Measurements from ENCODE around the gene TOP2A. TPM values are rescaled to one million over a fixed set of nuclear protein-coding genes. Genes with fewer than 3 reads are reported as not detected.
"Not testable (repeated sequence)": the region's sequence is repeated elsewhere in the genome, so short reads cannot be mapped to it uniquely, and the experiment has no call there.

The TOP2A gene
- total RNA-seq, 1 experiment from 2014 or later, result 141 TPM

DNA sequence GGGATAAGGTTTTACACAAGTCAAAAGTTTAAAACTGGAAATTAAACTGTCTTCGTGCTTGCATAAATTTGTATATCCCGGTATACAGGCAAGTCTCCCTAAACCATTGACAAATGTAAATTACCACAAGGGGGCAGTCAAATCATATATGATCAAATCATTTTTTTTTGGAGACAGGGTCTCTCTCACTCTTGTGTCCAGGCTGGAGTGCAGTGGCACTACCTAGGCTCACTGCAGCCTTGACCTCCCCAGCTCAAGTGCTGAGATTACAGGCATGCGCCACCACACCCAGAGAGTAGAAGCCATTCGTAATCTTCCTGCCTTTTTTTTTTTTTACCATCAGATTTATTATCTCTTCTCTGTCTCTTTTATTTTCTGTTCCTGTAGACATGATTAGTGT lies 18.5 kb downstream of the TOP2A start:
- peaks cover 60% of the 10 kb centered on the region for H3K79me2 ChIP-seq (ENCODE audit: insufficient read depth, low read length)
- no peaks in the 10 kb centered on the region for H3K9me3 ChIP-seq (ENCODE audit: control insufficient read depth in 1 of 2, insufficient read depth in 1 of 2, low read depth in 1 of 2, low read length in 2 of 2)
- CTCF ChIA-PET, result interaction anchor here (1.3 kb wide), 1 partner anchor 134 kb away, joined by 4 read pairs; no protein-coding TSS in a partner anchor
- DNase-seq (ENCODE audit: low read depth, low spot score) (peak; percentile 32), ATAC-seq (peak; percentile 86)
- no peaks in the 10 kb centered on the region for H3K27me3 ChIP-seq (ENCODE audit: insufficient read depth, low read length)
- RAD21 ChIA-PET (ENCODE audit: low non-redundant PET in 1 of 2, low total read pairs in 2 of 2, uncharacterized antibody in 2 of 2, unreplicated experiment in 2 of 2), result interaction anchor here in 1 of 2 experiments (0.6 kb wide), 1 partner anchor 134 kb away, joined by 5 read pairs; no protein-coding TSS in a partner anchor
- no peak overlapping the region for H2AFZ ChIP-seq (ENCODE audit: low read depth, low read length, poor library complexity, severe bottlenecking)
- peaks cover 81 to 89% of the 10 kb centered on the region in 2 experiments for H3K36me3 ChIP-seq (ENCODE audit: control insufficient read depth in 1 of 2, insufficient read depth in 2 of 2, low read length in 2 of 2)
- H4K20me1 ChIP-seq (ENCODE audit: insufficient read depth), result peaks cover 17% of the 10 kb centered on the region; the same call in 1 of the 2 replicates
- intact Hi-C loops (cut with micrococcal nuclease), result loop anchor here (1.0 kb wide), 2 partner anchors 77 to 134 kb away; no protein-coding TSS in a partner anchor
- no peaks in the 10 kb centered on the region for H3K4me1 ChIP-seq (ENCODE audit: control insufficient read depth in 1 of 2, insufficient read depth in 2 of 2, low read length in 2 of 2)
- no peaks in the 10 kb centered on the region for H3K9me2 ChIP-seq (ENCODE audit: insufficient read depth)
- H3K4me2 ChIP-seq (ENCODE audit: low read length), result no peak overlapping the region
- no peak overlapping the region for H3K27ac ChIP-seq (ENCODE audit: low read depth, low read length)
- BruUV-seq (replicated peaks), result no TSS peak
- H3K4me3 ChIP-seq (replicated peaks in 1 of 2; ENCODE audit: low read depth in 1 of 2, low read length in 2 of 2), result no peak overlapping the region
- no peak overlapping the region for H3K9ac ChIP-seq (ENCODE audit: low read length)
- POLR2A ChIA-PET, result no interaction called here
- TF ChIP-seq ZNF274 (IDR thresholded peaks at IDR 0.05; ENCODE audit: low read depth, low read length), result no peak
- no peak for TF ChIP-seq TCF7L2 (IDR thresholded peaks at IDR 0.05; ENCODE audit: borderline replicate concordance, extremely low read depth, insufficient read depth, insufficient read length)
- no peak for TF ChIP-seq FOSL1 (IDR thresholded peaks at IDR 0.05; ENCODE audit: low read depth)
- peak; percentile 49 for TF ChIP-seq RAD21 (IDR thresholded peaks at IDR 0.05; ENCODE audit: low read depth)
- TF ChIP-seq, protein P1, sequence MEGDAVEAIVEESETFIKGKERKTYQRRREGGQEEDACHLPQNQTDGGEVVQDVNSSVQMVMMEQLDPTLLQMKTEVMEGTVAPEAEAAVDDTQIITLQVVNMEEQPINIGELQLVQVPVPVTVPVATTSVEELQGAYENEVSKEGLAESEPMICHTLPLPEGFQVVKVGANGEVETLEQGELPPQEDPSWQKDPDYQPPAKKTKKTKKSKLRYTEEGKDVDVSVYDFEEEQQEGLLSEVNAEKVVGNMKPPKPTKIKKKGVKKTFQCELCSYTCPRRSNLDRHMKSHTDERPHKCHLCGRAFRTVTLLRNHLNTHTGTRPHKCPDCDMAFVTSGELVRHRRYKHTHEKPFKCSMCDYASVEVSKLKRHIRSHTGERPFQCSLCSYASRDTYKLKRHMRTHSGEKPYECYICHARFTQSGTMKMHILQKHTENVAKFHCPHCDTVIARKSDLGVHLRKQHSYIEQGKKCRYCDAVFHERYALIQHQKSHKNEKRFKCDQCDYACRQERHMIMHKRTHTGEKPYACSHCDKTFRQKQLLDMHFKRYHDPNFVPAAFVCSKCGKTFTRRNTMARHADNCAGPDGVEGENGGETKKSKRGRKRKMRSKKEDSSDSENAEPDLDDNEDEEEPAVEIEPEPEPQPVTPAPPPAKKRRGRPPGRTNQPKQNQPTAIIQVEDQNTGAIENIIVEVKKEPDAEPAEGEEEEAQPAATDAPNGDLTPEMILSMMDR (IDR thresholded peaks at IDR 0.05 in 2 of 3, conservative IDR thresholded peaks at IDR 0.05 in 1 of 3; ENCODE audit: borderline replicate concordance in 1 of 3, insufficient read depth in 1 of 3, low read depth in 2 of 3, low read length in 2 of 3), result peak; percentile 41 to 67 (median 42); a peak in 4 of 6 replicates

GRCh38 chr17:40386555-40386954 lies 31.1 kb downstream of the TOP2A start:
- H3K27me3 ChIP-seq (ENCODE audit: insufficient read depth, low read length); ATAC-seq; H4K20me1 ChIP-seq (ENCODE audit: insufficient read depth); RAD21 ChIA-PET (ENCODE audit: low non-redundant PET in 1 of 2, low total read pairs in 2 of 2, uncharacterized antibody in 2 of 2, unreplicated experiment in 2 of 2); H3K9me3 ChIP-seq (ENCODE audit: control insufficient read depth in 1 of 2, insufficient read depth in 1 of 2, low read depth in 1 of 2, low read length in 2 of 2); DNase-seq (ENCODE audit: low read depth, low spot score); H3K9ac ChIP-seq (ENCODE audit: low read length); POLR2A ChIA-PET; H3K4me2 ChIP-seq (ENCODE audit: low read length); BruUV-seq (replicated peaks); intact Hi-C loops (cut with micrococcal nuclease); H3K4me3 ChIP-seq (replicated peaks in 1 of 2; ENCODE audit: low read depth in 1 of 2, low read length in 2 of 2); H3K27ac ChIP-seq (ENCODE audit: low read depth, low read length); CTCF ChIA-PET; H3K4me1 ChIP-seq (ENCODE audit: control insufficient read depth in 1 of 2, insufficient read depth in 2 of 2, low read length in 2 of 2); H3K79me2 ChIP-seq (ENCODE audit: insufficient read depth, low read length); H3K9me2 ChIP-seq (ENCODE audit: insufficient read depth); H2AFZ ChIP-seq (ENCODE audit: low read depth, low read length, poor library complexity, severe bottlenecking): not testable (repeated sequence)
- H3K36me3 ChIP-seq (ENCODE audit: control insufficient read depth in 1 of 2, insufficient read depth in 2 of 2, low read length in 2 of 2), result peaks cover 31 to 37% of the 10 kb centered on the region in 2 experiments
